H9 (cell line): ENCODE data around the gene EFCAB12. TPM values are rescaled to one million over a fixed set of nuclear protein-coding genes. Genes with fewer than 3 reads are reported as not detected.

ENCODE experiments used
- DNase-seq: peaks from one replicate; pipeline ENCODE4 v3.0.0-alpha.2; 2017
- H2AFZ ChIP-seq: one replicate; pipeline ENCODE4 v1.6.1; 2013; ENCODE audit warnings: mild to moderate bottlenecking, low read length, control low read depth, moderate library complexity
- H2AK5ac ChIP-seq: 2 replicates; pipeline ENCODE4 v1.6.1; 2013; ENCODE audit warnings: low read length, control low read depth, mixed read lengths; ENCODE audit not compliant: insufficient read length
- H2BK120ac ChIP-seq: one replicate; pipeline ENCODE4 v1.6.1; 2013; ENCODE audit warnings: low read depth, mild to moderate bottlenecking, low read length, control low read depth, inconsistent platforms; ENCODE audit not compliant: poor library complexity, severe bottlenecking
- H2BK12ac ChIP-seq: 2 replicates; pipeline ENCODE4 v1.6.1; 2013; ENCODE audit warnings: low read length, control low read depth, mixed read lengths, low read depth; ENCODE audit not compliant: insufficient read length
- H2BK15ac ChIP-seq: 2 replicates; pipeline ENCODE4 v1.6.1; 2013; ENCODE audit warnings: low read depth, low read length, control low read depth
- H2BK20ac ChIP-seq: one replicate; pipeline ENCODE4 v1.6.1; 2013; ENCODE audit warnings: low read depth, mild to moderate bottlenecking, low read length, control low read depth, inconsistent platforms; ENCODE audit not compliant: poor library complexity, severe bottlenecking
- H2BK5ac ChIP-seq: 2 replicates; pipeline ENCODE4 v1.6.1; 2013; ENCODE audit warnings: low read length, control low read depth, mixed read lengths; ENCODE audit not compliant: insufficient read length
- H3K14ac ChIP-seq: 2 replicates; pipeline ENCODE4 v1.6.1; 2013; ENCODE audit warnings: low read length, control low read depth; ENCODE audit not compliant: insufficient read depth
- H3K18ac ChIP-seq: 2 replicates; pipeline ENCODE4 v1.6.1; 2013; ENCODE audit warnings: low read depth, mild to moderate bottlenecking, mixed read lengths, low read length, control low read depth; ENCODE audit not compliant: insufficient read length
- H3K23ac ChIP-seq: 2 replicates; pipeline ENCODE4 v1.6.1; 2013; ENCODE audit warnings: low read length, control low read depth, mixed read lengths, low read depth; ENCODE audit not compliant: insufficient read length
- H3K23me2 ChIP-seq: 2 replicates; pipeline ENCODE4 v1.6.1; 2013; ENCODE audit warnings: low read depth, mild to moderate bottlenecking, mixed read lengths, low read length, control low read depth; ENCODE audit not compliant: insufficient read length, poor library complexity, severe bottlenecking
- H3K27ac ChIP-seq: 2 replicates; pipeline ENCODE4 v1.5.1; 2013; ENCODE audit warnings: low read length, control low read depth, mixed read lengths, low read depth; ENCODE audit not compliant: insufficient read length
- H3K27me3 ChIP-seq: 2 replicates; pipeline ENCODE4 v1.6.1; 2013; ENCODE audit warnings: low read length, control low read depth, inconsistent platforms; ENCODE audit not compliant: insufficient read depth
- H3K4ac ChIP-seq: 2 replicates; pipeline ENCODE4 v1.6.1; 2013; ENCODE audit warnings: low read depth, mild to moderate bottlenecking, control low read depth, inconsistent platforms, low read length, moderate library complexity
- H3K4me1 ChIP-seq: 2 replicates; pipeline ENCODE4 v1.6.1; 2013; ENCODE audit warnings: low read length, control low read depth, inconsistent platforms; ENCODE audit not compliant: insufficient read depth
- H3K4me2 ChIP-seq: 2 replicates; pipeline ENCODE4 v1.6.1; 2013; ENCODE audit warnings: low read length, control low read depth, mixed read lengths; ENCODE audit not compliant: insufficient read length, insufficient read depth
- H3K56ac ChIP-seq: 2 replicates; pipeline ENCODE4 v1.6.1; 2013; ENCODE audit warnings: low read depth, mild to moderate bottlenecking, mixed read lengths, low read length, control low read depth; ENCODE audit not compliant: insufficient read length
- H3K79me1 ChIP-seq: 2 replicates; pipeline ENCODE4 v1.6.1; 2013; ENCODE audit warnings: low read depth, mild to moderate bottlenecking, moderate library complexity, low read length, control low read depth, inconsistent platforms; ENCODE audit not compliant: insufficient read depth, poor library complexity, severe bottlenecking
- H3K79me2 ChIP-seq: 2 replicates; pipeline ENCODE4 v1.6.1; 2013; ENCODE audit warnings: low read length, control low read depth, inconsistent platforms; ENCODE audit not compliant: insufficient read depth
- H3K9ac ChIP-seq: 2 replicates; pipeline ENCODE4 v1.6.1; 2013; ENCODE audit warnings: low read length, control low read depth, mixed read lengths; ENCODE audit not compliant: insufficient read length; ENCODE audit errors: extremely low read depth
- H3K9me3 ChIP-seq: one replicate; pipeline ENCODE4 v1.6.1; 2013; ENCODE audit warnings: low read depth, low read length, inconsistent platforms; ENCODE audit not compliant: control insufficient read depth
- H3T11ph ChIP-seq: one replicate; pipeline ENCODE4 v1.6.1; 2013; ENCODE audit warnings: mild to moderate bottlenecking, low read length, control low read depth, inconsistent platforms
- H4K20me1 ChIP-seq: one replicate; pipeline ENCODE4 v1.6.1; 2013; ENCODE audit not compliant: control insufficient read depth, insufficient read length, insufficient read depth
- H4K5ac ChIP-seq: 2 replicates; pipeline ENCODE4 v1.6.1; 2013; ENCODE audit warnings: low read depth, mild to moderate bottlenecking, mixed read lengths, low read length, control low read depth; ENCODE audit not compliant: insufficient read length
- H4K8ac ChIP-seq: replicated peaks from 2 replicates; pipeline ENCODE4 v1.6.1; 2013; ENCODE audit warnings: low read length, control low read depth, mixed read lengths, low read depth; ENCODE audit not compliant: insufficient read length
- H4K91ac ChIP-seq: 2 replicates; pipeline ENCODE4 v1.6.1; 2013; ENCODE audit warnings: low read depth, mild to moderate bottlenecking, moderate library complexity, mixed read lengths, low read length, control low read depth; ENCODE audit not compliant: insufficient read length
- H3K27ac Mint-ChIP-seq, 3 experiments: 2 replicates in 2 of 3; 3 replicates in 1 of 3; pipeline ENCODE4 v1.8.0; 2020 to 2021; ENCODE audit warnings: mixed read lengths in 3 of 3, mild to moderate bottlenecking in 1 of 3, moderate library complexity in 1 of 3
- H3K27me3 Mint-ChIP-seq: 2 replicates; pipeline ENCODE4 v1.8.0; 2021; ENCODE audit warnings: low read depth, mild to moderate bottlenecking, moderate library complexity, mixed read lengths
- H3K36me3 Mint-ChIP-seq, 3 experiments: 2 replicates in 2 of 3; 3 replicates in 1 of 3; pipeline ENCODE4 v1.8.0; 2020 to 2021; ENCODE audit warnings: low read depth in 3 of 3, mixed read lengths in 3 of 3; ENCODE audit not compliant: insufficient read depth in 1 of 3
- H3K4me1 Mint-ChIP-seq, 2 experiments: 2 replicates each; pipeline ENCODE4 v1.8.0; 2020; ENCODE audit warnings: mixed read lengths in 2 of 2
- H3K4me3 Mint-ChIP-seq, 2 experiments: 2 replicates in 1 of 2; 3 replicates in 1 of 2; pipeline ENCODE4 v1.8.0; 2020 to 2021; ENCODE audit warnings: mild to moderate bottlenecking in 2 of 2, mixed read lengths in 2 of 2, moderate library complexity in 1 of 2
- H3K9me3 Mint-ChIP-seq, 2 experiments: 2 replicates in 1 of 2; 3 replicates in 1 of 2; pipeline ENCODE4 v1.8.0; 2020; ENCODE audit warnings: mild to moderate bottlenecking in 2 of 2, mixed read lengths in 2 of 2, moderate library complexity in 1 of 2
- WGBS: extraction: QIAGEN DNeasy Blood & Tissue Kit; methylation state at CpG from one replicate; pipeline ENCODE4 v1.1.7; 2013; ENCODE audit warnings: missing lambda C conversion rate, low lambda C conversion rate, mixed read lengths; ENCODE audit not compliant: insufficient read length; ENCODE audit errors: extremely low coverage; 5-methylcytosine and 5-hydroxymethylcytosine counted together
- total RNA-seq: library from RNA; stranded (reverse); gene quantifications from 2 replicates; pipeline ENCODE4 v1.2.1, GENCODE V29; 2021
- TF ChIP-seq, protein P1 (sequence below): fragments of 200-600 bp; sonication (generic); conservative IDR thresholded peaks from 3 replicates; pipeline ENCODE4 v1.8.0; 2021; ENCODE audit warnings: antibody characterized with exemption, mild to moderate bottlenecking

EFCAB12 gene
- total RNA-seq, 1 experiment from 2014 or later = 0.28 TPM

DNA sequence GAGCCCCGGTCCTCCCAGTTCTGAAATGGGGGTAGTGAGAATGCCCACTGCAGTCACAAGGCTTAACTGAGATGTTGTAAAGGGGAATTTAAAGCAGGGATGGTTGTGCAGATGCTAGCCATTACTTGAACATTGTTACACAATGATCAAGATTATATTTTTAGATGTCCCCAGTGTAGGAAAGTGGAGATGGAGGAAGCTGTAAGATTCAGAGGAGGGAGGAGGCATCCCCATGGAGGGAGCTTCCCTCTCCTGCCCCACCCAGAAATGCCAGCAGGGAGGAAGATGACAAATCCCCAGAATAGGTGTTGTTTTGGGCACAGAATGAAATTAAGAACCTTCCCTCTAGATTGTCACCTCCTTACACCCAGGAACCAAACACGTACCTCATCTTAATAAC is 46.1 kb downstream of the EFCAB12 start:
- H2BK12ac ChIP-seq = no peak overlapping the region
- no peak overlapping the region for H2BK15ac ChIP-seq
- Mint-ChIP-seq H3K4me3 (no peak overlapping the region), H3K36me3 (peaks cover 3 to 7% (median 7%) of the 10 kb centered on the region in 3 experiments; a peak in 6 of 7 replicates), H3K27me3 (peaks cover 2% of the 10 kb centered on the region; the same call in 1 of the 2 replicates), H3K27ac (no peak overlapping the region), H3K4me1 (peaks cover 29 to 33% of the 10 kb centered on the region in 2 experiments), H3K9me3 (peaks cover 0 to 4% of the 10 kb centered on the region in 2 experiments; a peak in 4 of 5 replicates)
- peaks cover 7% of the 10 kb centered on the region for H3K9me3 ChIP-seq
- H3K79me2 ChIP-seq = no peaks in the 10 kb centered on the region
- H3K27ac ChIP-seq = no peak overlapping the region
- H3K4me1 ChIP-seq = no peaks in the 10 kb centered on the region
- no peak overlapping the region for H2BK120ac ChIP-seq
- TF ChIP-seq, protein P1, sequence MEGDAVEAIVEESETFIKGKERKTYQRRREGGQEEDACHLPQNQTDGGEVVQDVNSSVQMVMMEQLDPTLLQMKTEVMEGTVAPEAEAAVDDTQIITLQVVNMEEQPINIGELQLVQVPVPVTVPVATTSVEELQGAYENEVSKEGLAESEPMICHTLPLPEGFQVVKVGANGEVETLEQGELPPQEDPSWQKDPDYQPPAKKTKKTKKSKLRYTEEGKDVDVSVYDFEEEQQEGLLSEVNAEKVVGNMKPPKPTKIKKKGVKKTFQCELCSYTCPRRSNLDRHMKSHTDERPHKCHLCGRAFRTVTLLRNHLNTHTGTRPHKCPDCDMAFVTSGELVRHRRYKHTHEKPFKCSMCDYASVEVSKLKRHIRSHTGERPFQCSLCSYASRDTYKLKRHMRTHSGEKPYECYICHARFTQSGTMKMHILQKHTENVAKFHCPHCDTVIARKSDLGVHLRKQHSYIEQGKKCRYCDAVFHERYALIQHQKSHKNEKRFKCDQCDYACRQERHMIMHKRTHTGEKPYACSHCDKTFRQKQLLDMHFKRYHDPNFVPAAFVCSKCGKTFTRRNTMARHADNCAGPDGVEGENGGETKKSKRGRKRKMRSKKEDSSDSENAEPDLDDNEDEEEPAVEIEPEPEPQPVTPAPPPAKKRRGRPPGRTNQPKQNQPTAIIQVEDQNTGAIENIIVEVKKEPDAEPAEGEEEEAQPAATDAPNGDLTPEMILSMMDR = no peak
- no peak overlapping the region for H3K4me2 ChIP-seq
- no peaks in the 10 kb centered on the region for H4K20me1 ChIP-seq
- H3K9ac ChIP-seq = no peak overlapping the region
- H3K14ac ChIP-seq = no peak overlapping the region
- no peaks in the 10 kb centered on the region for H3K27me3 ChIP-seq
- no peak overlapping the region for H3T11ph ChIP-seq
- no peak overlapping the region for H3K56ac ChIP-seq
- no peak overlapping the region for H2BK20ac ChIP-seq
- no peak overlapping the region for H2AFZ ChIP-seq
- no peak overlapping the region for H2AK5ac ChIP-seq
- H3K23me2 ChIP-seq = no peaks in the 10 kb centered on the region
- no peak overlapping the region for H4K8ac ChIP-seq
- no peak overlapping the region for H2BK5ac ChIP-seq
- DNase-seq = no peak
- H3K23ac ChIP-seq = no peak overlapping the region
- no peak overlapping the region for H3K18ac ChIP-seq
- no peaks in the 10 kb centered on the region for H3K79me1 ChIP-seq
- WGBS = no CpG with 5 or more reads among the region's 2 CpGs
- H4K91ac ChIP-seq = no peak overlapping the region
- no peak overlapping the region for H3K4ac ChIP-seq
- no peak overlapping the region for H4K5ac ChIP-seq
